Stimulated activated CD8-positive, alpha-beta memory T cell treated with anti-CD3 and anti-CD28 coated beads, Interleukin-12 subunit alpha, Interleukin-12 subunit beta, amount 100 ng/mL, for 4 hours (primary cell): ENCODE measurements around the gene WRAP53.
"Not testable (repeated sequence)": the region's sequence is repeated elsewhere in the genome, so short reads cannot be mapped to it uniquely, and the experiment has no call there.

ENCODE experiments used
- DNase-seq: peaks from one replicate; pipeline ENCODE4 v3.0.0-alpha.2; 2020; ENCODE audit warnings: low read depth

The WRAP53 gene

DNA sequence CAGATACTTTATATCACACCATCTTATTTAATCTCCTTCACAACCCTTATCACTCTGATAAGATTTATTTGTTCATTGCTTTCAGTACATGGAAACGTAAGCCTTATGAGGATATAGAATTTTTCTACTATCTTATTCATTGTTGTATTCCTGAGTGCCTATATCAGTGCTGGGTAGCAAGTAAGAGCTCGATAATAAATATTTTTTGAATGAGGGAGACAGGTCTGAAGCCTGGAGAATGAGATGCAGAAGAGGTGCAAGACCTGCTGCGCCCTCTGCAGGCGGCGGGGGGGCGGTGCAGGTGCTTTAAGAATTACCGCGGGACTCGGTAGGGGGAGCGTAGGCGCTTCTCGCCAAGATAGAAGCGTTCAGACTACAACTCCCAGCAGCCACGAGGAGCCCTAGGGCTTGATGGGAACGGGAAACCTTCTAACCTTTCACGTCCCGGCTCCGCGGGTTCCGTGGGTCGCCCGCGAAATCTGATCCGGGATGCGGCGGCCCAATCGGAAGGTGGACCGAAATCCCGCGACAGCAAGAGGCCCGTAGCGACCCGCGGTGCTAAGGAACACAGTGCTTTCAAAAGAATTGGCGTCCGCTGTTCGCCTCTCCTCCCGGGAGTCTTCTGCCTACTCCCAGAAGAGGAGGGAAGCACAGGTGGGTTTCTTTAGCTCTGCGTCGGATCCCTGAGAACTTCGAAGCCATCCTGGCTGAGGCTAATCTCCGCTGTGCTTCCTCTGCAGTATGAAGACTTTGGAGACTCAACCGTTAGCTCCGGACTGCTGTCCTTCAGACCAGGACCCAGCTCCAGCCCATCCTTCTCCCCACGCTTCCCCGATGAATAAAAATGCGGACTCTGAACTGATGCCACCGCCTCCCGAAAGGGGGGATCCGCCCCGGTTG is at the start of gene WRAP53:
Gene WRAP53 (plus strand): TSS at position 570 of the 900 bp plus-strand sequence. CDS start 172 bp downstream, at position 742.
- peak; percentile 91 for DNase-seq

DNA sequence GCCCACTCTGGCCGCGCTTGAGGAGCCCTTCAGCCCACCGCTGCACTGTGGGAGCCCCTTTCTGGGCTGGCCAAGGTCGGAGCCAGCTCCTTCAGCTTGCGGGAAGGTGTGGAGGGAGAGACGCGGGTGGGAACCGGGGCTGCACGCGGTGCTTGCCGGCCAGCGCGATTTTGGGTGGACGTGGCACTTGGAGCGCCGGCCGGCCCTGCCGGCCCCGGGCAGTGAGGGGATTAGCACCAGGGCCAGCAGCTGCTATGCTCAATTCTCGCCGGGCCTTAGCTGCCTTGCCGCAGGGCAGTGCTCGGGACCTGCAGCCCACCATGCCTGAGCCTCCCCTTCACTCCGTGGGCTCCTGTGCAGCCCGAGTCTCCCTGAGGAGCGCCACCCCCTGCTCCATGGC is 47.5 kb upstream of the WRAP53 start:
- no peak for DNase-seq

DNA sequence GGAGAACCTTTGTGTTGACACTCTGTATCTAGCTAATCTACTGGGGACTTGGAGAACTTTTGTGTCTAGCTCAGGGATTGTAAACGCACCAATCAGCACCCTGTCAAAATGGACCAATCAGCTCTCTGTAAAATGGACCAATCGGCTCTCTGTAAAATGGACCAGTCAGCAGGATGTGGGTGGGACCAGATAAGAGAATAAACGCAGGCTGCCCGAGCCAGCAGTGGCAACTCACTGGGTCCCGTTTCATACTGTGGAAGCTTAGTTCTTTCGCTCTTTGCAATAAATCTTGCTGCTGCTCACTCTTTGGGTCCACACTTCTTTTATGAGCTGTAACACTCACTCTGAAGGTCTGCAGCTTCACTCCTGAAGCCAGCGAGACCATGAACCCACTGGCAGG is 46.6 kb upstream of the WRAP53 start:
- DNase-seq, result not testable (repeated sequence)

DNA sequence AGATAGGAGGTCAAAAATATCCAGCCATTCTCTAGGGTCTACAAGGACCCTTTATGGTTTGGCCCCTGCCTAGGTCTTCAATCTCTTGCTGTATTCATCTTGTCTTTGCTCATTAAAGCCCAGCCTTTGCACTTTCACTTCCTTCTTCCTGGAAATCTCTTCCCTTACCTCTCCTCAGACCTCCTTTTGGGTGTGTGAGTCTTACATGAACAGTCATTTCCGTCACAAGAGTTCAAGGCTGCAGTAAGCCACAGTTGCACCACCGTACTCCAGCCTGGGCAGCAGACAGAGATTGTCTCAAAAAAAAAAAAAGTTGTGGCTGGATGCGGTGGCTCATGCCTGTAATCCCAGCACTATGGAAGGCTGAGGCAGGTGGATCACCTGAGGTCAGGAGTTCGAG is 43.5 kb upstream of the WRAP53 start:
- no peak for DNase-seq

DNA sequence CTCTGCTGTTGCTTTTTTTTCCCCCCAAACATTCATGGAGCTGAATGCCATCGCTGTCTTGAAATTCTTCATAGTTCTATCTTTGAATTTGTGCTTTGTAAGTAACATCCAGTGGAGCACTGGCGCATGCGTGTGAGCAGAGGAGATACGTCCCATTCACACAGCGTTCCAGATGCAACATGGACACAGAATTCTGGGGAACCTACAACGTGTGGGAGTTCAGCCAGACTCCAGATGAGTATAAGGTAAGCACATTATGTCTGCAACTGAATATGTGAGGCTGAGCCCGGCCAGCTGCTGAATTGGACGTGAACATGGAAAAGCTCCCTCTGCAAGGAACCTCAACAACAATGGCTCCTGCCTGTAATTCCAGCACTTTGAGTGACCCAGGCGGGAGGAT is 41.8 kb upstream of the WRAP53 start:
- no peak for DNase-seq

DNA sequence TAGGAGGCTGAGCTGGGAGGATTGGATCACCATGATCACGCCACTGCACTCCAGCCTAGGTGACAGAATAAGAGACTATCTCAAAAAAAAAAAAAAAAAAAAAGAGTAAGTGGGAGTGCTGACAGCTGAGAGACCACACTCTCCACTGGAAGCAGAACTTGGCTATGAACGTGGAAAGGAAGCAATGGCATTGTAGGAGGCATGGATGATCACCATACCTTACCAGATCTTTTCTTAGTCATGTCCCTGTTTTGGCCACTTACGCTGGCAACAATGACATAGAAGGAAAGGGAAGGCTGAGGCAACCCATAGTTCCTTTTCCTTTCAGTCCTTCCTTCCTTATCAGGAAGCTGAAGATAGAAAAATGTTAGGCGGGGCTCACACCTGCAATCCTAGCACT is 41.3 kb upstream of the WRAP53 start:
- no peak for DNase-seq

DNA sequence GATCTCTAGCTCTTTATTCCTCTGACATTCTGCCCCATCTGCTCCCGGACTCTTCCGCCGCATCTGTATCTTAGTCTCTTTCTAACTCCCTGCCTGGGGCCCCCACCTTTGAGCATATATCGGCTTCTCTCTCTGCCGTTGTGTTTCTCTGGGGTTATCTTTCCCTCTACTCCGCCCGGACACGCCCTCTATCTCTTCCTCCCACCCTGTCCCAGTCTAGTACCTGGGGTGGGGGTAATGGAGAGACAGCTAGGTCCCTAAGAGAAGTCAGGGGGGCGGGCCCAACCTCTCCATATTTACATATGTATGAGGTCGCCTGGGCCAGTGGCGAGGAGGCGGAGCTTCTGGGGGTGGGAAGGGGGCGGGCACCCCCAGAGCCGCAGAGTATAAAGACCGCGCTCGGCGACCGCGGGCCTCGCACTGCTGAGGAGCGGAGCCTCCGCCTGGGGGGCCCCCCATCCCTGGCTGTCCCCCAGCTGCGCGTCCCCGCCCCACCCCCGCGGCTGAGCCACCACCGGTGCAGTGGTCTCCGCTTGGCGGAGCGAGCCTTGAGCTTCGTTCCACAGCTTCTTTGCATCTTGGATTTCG is 37.7 kb upstream of the WRAP53 start, which contains the start of gene ATP1B2:
Gene ATP1B2 (plus strand): TSS at position 418 of the 588 bp plus-strand sequence. CDS start 593 bp downstream, outside the sequence.
- peak; percentile 61 for DNase-seq

DNA sequence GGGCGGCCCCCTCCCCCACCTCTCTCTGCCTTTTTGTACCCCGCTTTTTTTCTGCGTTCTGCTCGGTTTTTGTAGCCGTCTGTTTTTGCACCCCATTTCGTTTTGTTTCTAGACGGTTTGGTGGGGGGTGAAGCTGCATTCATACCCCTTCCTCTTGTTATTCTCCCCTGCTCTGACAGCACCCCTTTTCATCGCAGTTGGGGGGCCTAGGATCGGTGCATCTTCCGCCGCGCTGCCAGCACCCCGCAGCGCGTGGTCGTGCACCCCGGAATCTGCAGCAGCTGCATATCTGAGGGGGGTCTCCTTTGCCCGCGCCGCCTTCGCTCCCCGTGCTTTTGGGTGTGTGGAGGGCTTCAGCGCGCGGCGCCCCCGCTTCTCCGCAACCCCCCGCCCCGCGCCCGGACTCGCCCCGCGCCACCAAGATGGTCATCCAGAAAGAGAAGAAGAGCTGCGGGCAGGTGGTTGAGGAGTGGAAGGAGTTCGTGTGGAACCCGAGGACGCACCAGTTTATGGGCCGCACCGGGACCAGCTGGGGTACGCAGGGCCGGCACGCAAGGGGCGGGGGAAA is 37.1 kb upstream of the WRAP53 start:
- no peak for DNase-seq

DNA sequence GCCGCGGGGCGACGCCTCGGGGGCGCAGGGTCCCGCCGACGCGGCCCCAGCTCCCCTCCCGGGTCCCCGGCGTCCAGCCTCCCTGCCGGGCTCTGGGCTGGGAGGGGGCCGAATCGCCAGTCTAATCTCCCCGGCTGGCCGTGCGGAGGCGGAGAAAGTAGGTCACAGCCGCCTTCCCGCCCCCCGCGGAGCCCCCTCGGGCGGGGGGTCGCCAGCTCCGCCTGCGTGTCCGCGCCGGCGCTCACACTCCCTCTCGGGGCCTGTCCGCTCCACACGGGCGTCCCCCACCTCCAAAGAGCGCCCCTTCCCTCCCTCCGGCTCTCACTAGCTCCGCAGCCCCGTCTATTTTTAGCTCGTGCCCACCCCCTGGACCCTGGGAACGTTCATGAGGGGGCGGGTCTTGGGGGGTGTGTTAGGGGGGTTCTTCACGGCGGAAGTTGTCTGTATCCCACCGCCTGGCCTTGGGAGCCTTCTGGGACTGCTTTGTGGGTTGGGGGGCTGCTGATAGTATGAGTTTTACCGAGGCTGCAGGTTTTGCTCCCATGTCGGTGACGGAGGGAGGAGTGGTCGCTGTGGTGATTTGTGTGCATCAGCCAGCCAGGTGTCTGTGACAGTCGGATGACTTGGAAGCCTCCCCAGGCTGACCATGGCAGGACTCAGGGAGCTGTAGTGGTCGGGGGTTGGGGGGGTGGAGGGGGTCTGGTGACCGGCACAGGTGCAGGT is 36.5 kb upstream of the WRAP53 start:
- no peak for DNase-seq

DNA sequence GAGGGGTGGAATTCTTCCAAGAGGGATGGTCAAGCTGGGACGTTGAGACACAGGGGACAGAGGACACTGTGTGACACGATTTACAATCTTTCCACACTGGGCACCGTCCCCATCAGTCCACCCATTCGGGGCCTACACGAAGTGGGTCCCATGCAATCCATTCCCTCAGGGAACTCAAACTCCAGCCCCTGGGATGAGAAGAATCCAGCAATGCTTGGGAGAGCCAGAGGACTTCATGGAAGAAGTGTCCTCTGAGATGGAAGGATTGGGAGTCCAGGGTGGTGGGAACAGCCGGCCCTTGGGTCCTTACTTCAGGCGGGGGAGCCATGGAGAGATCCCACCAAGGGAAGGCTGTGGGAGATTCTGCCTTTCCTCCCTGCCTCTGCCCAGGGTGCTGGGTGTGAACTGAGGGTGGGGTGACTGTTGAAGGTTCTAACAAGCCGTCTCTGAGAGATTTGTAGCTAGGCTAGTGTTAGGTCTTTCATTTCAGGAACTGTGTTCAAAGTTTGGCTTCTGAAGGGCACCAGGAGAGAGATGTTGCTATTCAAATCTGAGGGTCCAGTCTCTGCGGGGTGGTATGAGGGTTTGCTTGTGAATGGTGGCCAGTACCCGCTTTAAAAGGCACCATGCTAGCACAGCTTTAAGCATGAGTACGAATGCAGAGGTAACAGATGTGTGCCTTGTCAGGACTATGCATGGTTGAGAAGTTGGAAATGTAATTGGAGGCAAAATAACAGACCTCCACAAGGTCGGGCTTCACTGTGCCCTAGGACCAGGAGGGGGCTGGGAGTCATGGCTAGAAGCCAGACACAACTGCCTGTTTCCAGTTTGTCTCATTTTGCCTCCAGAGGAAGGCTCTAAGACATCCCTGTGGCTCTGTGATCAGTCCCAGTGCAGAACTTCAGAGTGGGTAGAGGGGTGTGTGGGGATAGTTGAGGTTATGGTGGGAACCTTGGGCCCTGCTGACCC is 35.6 kb upstream of the WRAP53 start:
- DNase-seq, result no peak

DNA sequence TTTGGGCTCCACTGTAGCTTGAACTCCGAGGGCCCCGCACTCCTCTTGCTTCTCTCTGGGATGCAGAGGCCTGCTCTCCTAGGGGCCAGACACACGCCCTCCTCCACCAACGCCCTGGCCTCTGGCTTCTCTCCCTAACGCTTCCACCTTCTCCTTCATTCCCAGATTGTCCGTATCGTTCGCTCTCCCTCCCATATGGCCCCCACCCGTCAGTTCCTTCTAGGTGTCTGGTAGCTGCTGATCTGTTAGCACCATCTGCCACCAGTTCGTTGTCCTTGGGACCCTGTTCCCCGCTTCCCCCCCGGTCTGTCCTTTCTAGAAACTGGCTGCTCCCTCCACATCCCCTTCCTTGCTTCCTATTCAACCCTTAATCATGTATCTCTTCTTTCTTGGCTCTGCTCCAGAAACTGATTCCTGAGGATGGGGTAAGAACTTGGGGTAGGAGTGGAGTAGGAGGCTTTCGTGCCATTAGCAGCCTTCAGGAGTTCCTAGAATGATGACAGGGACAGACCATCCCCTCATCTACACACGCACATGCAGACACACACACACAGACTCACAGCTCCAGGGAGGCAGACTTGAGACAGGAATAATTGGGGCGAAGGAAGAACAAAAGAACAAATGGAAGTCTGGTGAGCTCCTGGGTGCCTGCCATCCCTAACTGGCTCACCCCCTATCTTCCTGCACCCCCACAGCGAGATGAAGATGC is 33.3 kb upstream of the WRAP53 start:
- DNase-seq, result no peak

DNA sequence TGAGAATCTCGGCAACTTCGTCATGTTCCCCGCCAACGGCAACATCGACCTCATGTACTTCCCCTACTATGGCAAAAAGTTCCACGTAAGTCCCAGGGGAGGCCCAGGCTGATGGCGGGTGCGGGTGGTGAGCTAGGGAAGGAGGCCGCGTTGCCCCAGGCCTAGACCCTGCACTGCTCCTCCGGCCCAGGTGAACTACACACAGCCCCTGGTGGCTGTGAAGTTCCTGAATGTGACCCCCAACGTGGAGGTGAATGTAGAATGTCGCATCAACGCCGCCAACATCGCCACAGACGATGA is 32.8 kb upstream of the WRAP53 start:
- DNase-seq, result no peak

DNA sequence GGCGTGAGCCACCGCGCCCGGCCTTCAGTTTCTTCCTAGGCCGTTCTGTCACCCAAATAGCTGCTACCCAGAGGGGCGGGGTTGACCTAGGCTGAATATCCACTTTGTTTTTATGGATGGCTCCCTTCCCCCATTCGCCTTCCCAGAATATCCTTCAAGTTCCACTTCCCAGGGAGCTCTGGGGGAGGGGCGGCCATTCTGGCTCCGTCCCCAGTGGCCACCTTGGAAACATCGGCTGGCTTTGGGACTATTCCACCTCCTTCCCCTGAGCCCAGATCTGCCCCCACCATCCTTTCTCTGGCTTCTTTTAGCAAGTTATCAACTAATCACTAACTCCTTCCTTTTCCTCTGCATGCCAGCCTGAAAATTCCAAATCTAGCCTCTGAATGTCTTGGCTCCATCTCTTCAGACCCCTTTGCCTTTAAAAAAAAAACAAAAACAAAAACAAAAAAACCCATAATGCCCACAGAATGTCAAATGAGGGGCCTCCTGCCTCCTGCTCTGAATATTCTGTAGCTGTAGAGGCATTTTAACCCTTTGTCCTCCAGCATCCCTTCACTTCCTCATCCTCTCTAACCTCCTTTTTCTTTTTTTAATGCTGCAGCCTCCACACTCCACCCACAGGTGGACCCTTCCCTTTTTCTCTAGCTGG is 31.2 kb upstream of the WRAP53 start:
- DNase-seq, result no peak

DNA sequence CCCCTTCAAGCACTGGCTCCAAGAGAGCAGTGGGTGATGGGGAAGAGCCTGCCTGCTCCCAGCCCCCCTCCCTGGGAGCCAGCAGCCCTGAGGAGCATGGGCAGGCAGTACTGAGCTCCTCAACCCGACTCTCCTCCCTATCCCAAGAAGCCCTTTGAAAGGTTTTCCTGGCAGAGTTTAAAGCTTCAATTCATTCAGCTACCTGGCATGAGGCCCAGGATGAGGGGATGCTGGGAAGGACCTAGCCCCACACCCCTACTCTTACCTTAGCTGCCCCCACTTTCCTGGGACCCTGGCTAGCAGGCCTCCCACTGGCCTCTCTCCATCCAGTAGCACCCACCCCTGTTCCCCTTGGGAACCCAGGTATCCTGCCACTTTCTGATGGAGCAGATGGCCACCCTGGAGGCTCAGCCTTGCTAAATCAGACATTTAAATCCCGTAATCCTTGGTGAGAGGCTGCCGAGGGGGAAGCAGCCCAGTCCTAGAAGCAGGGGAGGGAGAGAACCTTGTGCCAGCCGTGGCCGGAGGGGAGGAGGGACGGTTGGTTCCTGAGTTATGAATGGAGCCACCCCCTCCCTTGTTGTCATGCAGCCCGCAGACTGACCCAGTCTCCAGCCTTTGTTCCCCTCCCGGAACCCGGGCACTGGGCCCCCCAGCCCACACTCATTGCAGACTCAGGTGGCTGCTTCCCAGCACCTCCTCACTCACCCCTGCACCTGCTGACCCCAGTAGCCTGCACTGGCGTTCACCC is 20.4 kb upstream of the WRAP53 start:
- no peak for DNase-seq

DNA sequence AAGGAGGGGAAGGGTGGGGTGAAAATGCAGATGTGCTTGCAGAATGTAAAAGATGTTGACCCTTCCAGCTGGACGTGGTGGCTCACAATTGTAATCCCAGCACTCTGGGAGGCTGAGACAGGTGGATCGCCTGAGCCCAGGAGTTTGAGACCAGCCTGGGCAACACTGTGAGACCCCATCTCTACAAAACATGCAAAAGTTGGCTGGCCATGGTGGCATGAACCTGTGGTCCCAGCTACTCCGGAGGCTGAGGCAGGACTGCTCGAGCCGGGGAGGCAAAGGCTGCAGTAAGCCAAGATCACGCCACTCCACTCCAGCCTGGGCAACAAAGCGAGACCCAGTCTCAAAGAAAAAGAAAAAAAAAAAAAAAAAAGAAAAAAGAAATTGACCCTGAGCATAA is 19.8 kb upstream of the WRAP53 start:
- no peak for DNase-seq

DNA sequence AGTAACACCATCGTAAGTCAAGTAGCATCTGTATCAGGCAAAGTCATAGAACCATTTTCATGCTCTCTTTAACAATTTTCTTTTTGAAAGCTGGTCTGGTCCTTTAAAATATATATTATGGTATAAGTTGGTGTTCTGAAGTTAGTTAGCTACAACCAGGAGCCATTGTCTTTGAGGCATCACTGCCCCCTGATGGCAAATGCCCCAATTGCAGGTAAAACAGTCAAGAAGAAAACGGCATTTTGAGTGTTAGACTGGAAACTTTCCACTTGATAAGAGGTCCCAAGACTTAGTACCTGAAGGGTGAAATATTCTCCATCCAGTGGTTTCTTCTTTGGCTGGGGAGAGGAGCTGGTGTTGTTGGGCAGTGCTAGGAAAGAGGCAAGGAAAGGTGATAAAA is 15.0 kb upstream of the WRAP53 start:
- DNase-seq, result no peak

DNA sequence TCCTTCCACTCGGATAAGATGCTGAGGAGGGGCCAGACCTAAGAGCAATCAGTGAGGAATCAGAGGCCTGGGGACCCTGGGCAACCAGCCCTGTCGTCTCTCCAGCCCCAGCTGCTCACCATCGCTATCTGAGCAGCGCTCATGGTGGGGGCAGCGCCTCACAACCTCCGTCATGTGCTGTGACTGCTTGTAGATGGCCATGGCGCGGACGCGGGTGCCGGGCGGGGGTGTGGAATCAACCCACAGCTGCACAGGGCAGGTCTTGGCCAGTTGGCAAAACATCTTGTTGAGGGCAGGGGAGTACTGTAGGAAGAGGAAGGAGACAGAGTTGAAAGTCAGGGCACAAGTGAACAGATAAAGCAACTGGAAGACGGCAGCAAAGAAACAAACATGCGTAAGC is 13.3 kb upstream of the WRAP53 start:
- DNase-seq, result no peak

DNA sequence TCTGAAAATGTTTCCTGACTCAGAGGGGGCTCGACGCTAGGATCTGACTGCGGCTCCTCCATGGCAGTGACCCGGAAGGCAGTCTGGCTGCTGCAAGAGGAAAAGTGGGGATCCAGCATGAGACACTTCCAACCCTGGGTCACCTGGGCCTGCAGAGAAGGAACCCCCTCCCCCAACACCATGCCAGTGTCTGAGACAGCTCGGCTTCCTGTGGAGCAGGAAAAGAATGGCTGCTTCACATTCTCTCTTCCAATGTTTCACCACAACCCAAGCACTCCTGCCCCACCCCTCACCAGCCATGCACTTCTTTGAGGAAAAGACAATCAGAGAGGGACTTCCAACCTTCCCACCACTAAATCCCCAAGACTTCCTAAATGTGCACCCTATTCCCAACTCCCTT is 11.7 kb upstream of the WRAP53 start:
- no peak for DNase-seq

DNA sequence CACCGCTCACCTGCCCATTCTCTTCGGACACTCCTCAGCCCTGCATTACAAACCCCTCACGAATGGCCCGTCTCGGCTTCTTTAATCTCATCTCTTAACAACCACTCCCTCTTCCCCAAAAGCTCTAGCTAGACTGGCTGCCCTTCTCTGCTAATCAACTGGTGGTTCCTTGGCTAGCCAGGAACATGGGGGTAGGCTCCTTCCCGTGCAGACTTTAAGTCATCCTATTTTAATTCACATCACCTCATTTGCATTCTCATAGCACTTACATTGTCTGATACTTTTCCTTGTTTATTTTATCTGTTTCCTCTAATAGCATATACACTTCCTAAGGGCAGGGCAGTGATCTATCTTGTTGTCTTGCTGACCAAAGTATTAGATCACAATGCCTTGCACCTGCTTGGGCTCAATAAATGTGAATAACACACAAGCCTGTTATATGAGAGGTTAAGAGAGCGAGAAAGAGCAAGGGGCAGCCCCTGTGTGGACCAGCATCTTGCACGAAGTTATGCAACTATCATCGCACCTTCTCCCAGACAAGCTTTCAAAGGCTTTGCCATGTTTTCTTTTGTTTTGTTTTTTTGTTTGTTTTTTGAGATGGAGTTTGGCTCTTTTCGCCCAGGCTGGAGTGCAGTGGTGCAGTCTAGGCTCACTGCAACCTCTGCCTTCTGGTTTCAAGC is 10.7 kb upstream of the WRAP53 start:
- DNase-seq, result no peak
